ENCODE data around the gene CD163L1.

DNA sequence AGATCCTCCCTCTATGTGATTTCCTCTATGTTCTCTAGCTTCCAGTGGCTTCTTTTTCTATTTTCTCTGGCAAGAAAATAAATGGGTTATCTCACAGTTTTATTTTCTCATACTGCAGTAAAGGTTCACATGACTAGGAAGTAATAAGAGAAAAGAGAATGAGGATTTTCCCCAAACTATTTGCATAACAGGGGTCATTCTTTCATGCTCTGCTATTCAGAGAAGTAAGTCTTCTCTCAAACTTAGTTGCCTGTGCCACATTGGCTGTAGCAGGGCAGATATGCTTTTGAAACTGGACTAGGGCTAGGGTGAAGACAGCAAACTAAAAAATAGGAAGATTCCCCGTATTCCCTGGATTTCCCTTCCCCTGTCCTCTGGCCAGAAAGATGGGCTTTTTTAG, 82.7 kb downstream of the CD163L1 start:
- TF ChIP-seq, protein P1, sequence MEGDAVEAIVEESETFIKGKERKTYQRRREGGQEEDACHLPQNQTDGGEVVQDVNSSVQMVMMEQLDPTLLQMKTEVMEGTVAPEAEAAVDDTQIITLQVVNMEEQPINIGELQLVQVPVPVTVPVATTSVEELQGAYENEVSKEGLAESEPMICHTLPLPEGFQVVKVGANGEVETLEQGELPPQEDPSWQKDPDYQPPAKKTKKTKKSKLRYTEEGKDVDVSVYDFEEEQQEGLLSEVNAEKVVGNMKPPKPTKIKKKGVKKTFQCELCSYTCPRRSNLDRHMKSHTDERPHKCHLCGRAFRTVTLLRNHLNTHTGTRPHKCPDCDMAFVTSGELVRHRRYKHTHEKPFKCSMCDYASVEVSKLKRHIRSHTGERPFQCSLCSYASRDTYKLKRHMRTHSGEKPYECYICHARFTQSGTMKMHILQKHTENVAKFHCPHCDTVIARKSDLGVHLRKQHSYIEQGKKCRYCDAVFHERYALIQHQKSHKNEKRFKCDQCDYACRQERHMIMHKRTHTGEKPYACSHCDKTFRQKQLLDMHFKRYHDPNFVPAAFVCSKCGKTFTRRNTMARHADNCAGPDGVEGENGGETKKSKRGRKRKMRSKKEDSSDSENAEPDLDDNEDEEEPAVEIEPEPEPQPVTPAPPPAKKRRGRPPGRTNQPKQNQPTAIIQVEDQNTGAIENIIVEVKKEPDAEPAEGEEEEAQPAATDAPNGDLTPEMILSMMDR (IDR thresholded peaks at IDR 0.05) = no peak
- TF ChIP-seq ZFX (IDR thresholded peaks at IDR 0.05; ENCODE audit: borderline replicate concordance) = no peak

Measured in 22Rv1 (cell line).